GM23248 (cell line): ENCODE data around the gene KIF12. TPM values are rescaled to one million over a fixed set of nuclear protein-coding genes. Genes with fewer than 3 reads are reported as not detected.

Experiments used
- DNase-seq: peaks from one replicate; pipeline ENCODE4 v3.0.0-alpha.2; 2015
- H2AFZ ChIP-seq: fragments of 200-600 bp; sonication (generic); 2 replicates; pipeline ENCODE4 v1.6.1; 2016; ENCODE audit warnings: antibody characterized with exemption
- H3F3A ChIP-seq: fragments of 200-600 bp; sonication (generic); 2 replicates; pipeline ENCODE4 v1.6.1; 2016; ENCODE audit warnings: mild to moderate bottlenecking, antibody characterized with exemption, mixed run types; ENCODE audit not compliant: insufficient read depth
- H3K27ac ChIP-seq: fragments of 200-600 bp; sonication (generic); 2 replicates; pipeline ENCODE4 v1.5.1; 2016; ENCODE audit warnings: mild to moderate bottlenecking
- H3K27me3 ChIP-seq: fragments of 200-600 bp; sonication (generic); replicated peaks from 2 replicates; pipeline ENCODE4 v1.6.1; 2016; ENCODE audit warnings: mild to moderate bottlenecking; ENCODE audit not compliant: insufficient read depth
- H3K36me3 ChIP-seq: fragments of 200-600 bp; sonication (generic); 2 replicates; pipeline ENCODE4 v1.6.1; 2016; ENCODE audit warnings: low read depth, mild to moderate bottlenecking
- H3K4me1 ChIP-seq: fragments of 200-600 bp; sonication (generic); 2 replicates; pipeline ENCODE4 v1.6.1; 2016; ENCODE audit warnings: mild to moderate bottlenecking; ENCODE audit not compliant: insufficient read depth
- H3K4me2 ChIP-seq: fragments of 200-600 bp; sonication (generic); one replicate; pipeline ENCODE4 v1.6.1; 2016; ENCODE audit warnings: mild to moderate bottlenecking; ENCODE audit not compliant: unreplicated experiment
- H3K4me3 ChIP-seq: fragments of 200-600 bp; sonication (generic); 2 replicates; pipeline ENCODE4 v1.5.1; 2016; ENCODE audit warnings: mild to moderate bottlenecking
- H3K79me2 ChIP-seq: fragments of 200-600 bp; sonication (generic); 2 replicates; pipeline ENCODE4 v1.6.1; 2016; ENCODE audit warnings: mild to moderate bottlenecking; ENCODE audit not compliant: insufficient read depth
- H3K9ac ChIP-seq: fragments of 200-600 bp; sonication (generic); 2 replicates; pipeline ENCODE4 v1.6.1; 2016; ENCODE audit warnings: mild to moderate bottlenecking
- H3K9me2 ChIP-seq: fragments of 200-600 bp; sonication (generic); 2 replicates; pipeline ENCODE4 v1.6.1; 2016; ENCODE audit warnings: mixed run types, mild to moderate bottlenecking, moderate library complexity; ENCODE audit not compliant: insufficient read depth
- H3K9me3 ChIP-seq: fragments of 200-600 bp; sonication (generic); one replicate; pipeline ENCODE4 v1.6.1; 2017; ENCODE audit warnings: low read depth
- H4K20me1 ChIP-seq: fragments of 200-600 bp; sonication (generic); 2 replicates; pipeline ENCODE4 v1.6.0; 2016; ENCODE audit not compliant: insufficient read depth
- EZH2 ChIP-seq: fragments of 200-600 bp; sonication (generic); IDR thresholded peaks from 2 replicates; pipeline ENCODE4 v1.6.1; 2018; ENCODE audit warnings: antibody characterized with exemption, mild to moderate bottlenecking; ENCODE audit not compliant: insufficient read depth, poor library complexity, severe bottlenecking
- EZH2phosphoT487 ChIP-seq: fragments of 200-600 bp; sonication (generic); IDR thresholded peaks from 2 replicates; pipeline ENCODE4 v1.6.1; 2018; ENCODE audit warnings: antibody characterized with exemption, moderate library complexity, mild to moderate bottlenecking, low read depth; ENCODE audit not compliant: insufficient read depth
- WGBS, 2 experiments: methylation state at CpG; one replicate each; pipeline ENCODE4 v1.1.6; 2015 to 2017; ENCODE audit warnings: low lambda C conversion rate in 2 of 2, low coverage in 1 of 2; ENCODE audit errors: missing lambda C conversion rate in 2 of 2; 5-methylcytosine and 5-hydroxymethylcytosine counted together
- in situ Hi-C: fragments of 300-500 bp; cut with MboI; formaldehyde crosslinking; loops from 2 replicates; pipeline ENCODE4 v1.15.0; 2020
- polyA plus RNA-seq: library from polyadenylated mRNA; unstranded; fragments of >200 nt; fragmentation: Nextera tagmentation; extraction: Ambion mirVana; gene quantifications from 2 replicates; pipeline ENCODE4 v1.2.1, GENCODE V29; 2016
- total RNA-seq: library from RNA; depleted of rRNA; stranded (reverse); fragments of >200 nt; shearing (Covaris generic); gene quantifications from 2 replicates; pipeline ENCODE4 v1.2.3, GENCODE V29; 2014

The KIF12 gene
- total and polyA plus RNA-seq, 2 experiments from 2014 or later = not detected

DNA sequence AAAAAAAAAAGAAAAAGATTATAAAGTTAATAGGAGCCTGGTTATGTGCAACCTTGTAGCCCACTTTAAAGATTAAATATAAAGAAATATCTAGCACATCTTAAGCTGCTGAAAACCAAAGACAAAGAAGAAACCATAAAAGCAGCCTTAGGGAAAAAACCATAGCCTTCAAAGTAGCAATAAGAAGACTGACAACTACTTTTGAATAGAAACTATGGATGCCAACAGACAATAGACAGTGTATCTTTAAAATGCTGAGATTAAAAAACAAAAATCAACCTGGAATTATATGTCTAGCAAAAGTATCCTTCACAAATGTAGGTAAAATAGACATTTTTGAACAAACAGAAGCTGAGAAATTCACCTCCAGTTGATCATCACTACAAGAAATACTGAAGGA, 3.4 kb upstream of the KIF12 start:
- Histone ChIP-seq H3K4me1 (no peaks in the 10 kb centered on the region), H3K27ac (no peak overlapping the region), H3K9me2 (no peaks in the 10 kb centered on the region), H3K4me2 (no peak overlapping the region), H3K9me3 (no peaks in the 10 kb centered on the region), H3K27me3 (peaks cover 21% of the 10 kb centered on the region), H3K36me3 (no peaks in the 10 kb centered on the region), H3K4me3 (no peak overlapping the region), H3K9ac (no peak overlapping the region), H3F3A (no peaks in the 10 kb centered on the region), H4K20me1 (no peaks in the 10 kb centered on the region), H3K79me2 (no peaks in the 10 kb centered on the region), H2AFZ (no peak overlapping the region)
- TF ChIP-seq EZH2 = no peak
- TF ChIP-seq EZH2phosphoT487 = no peak
- no peak for DNase-seq
- in situ Hi-C loops = loop anchor here (10.0 kb wide), 1 partner anchor 182 kb away; no protein-coding TSS in a partner anchor

DNA sequence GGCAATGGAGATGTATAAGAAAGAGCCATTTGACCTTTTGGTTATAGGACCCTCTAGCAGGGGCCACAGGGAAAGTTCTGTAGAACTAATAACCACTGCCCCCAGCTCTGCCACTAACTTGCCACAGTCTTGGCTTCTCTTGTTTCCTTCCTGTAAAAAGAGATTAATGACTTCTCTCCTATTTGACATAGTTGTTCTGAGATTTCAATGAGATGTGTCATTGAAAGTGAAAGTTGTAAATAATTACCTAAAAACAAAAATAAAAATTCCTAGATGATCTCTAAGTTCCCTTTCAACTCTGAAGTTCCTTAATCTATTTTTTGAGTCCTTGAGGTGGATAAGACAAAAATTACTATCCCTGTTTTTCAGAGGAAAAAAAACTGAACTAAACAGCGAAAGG, 1.4 kb upstream of the KIF12 start:
- H4K20me1 ChIP-seq = no peaks in the 10 kb centered on the region
- H3K4me3 ChIP-seq = no peak overlapping the region
- H3K79me2 ChIP-seq = no peaks in the 10 kb centered on the region
- H2AFZ ChIP-seq = no peak overlapping the region
- H3K27ac ChIP-seq = no peak overlapping the region
- TF ChIP-seq EZH2 (no peak), EZH2phosphoT487 (no peak)
- H3K9me3 ChIP-seq = no peaks in the 10 kb centered on the region
- no peaks in the 10 kb centered on the region for H3K4me1 ChIP-seq
- in situ Hi-C loops = loop anchor here (10.0 kb wide), 1 partner anchor 184 kb away; no protein-coding TSS in a partner anchor
- H3K9me2 ChIP-seq = no peaks in the 10 kb centered on the region
- H3K9ac ChIP-seq = no peak overlapping the region
- H3K27me3 ChIP-seq = peaks cover 18% of the 10 kb centered on the region
- no peaks in the 10 kb centered on the region for H3K36me3 ChIP-seq
- 90 to 92% methylated on average over 1 of the region's 1 CpG for WGBS, 2 experiments
- no peak for DNase-seq
- H3F3A ChIP-seq = no peaks in the 10 kb centered on the region
- H3K4me2 ChIP-seq = no peak overlapping the region

GRCh38 chr9:114099669-114100270, 678 bp upstream of the KIF12 start:
- Histone ChIP-seq H3K4me3 (no peak overlapping the region), H3K36me3 (no peaks in the 10 kb centered on the region), H3F3A (no peaks in the 10 kb centered on the region), H3K9ac (no peak overlapping the region), H3K27me3 (peaks cover 10% of the 10 kb centered on the region; the same call in 1 of the 2 replicates), H3K27ac (no peak overlapping the region), H2AFZ (no peak overlapping the region), H4K20me1 (no peaks in the 10 kb centered on the region), H3K4me1 (no peaks in the 10 kb centered on the region), H3K4me2 (no peak overlapping the region), H3K9me2 (no peaks in the 10 kb centered on the region), H3K9me3 (no peaks in the 10 kb centered on the region), H3K79me2 (no peaks in the 10 kb centered on the region)
- DNase-seq = no peak
- 42 to 63% methylated on average over 2 of the region's 2 CpGs for WGBS, 2 experiments
- TF ChIP-seq EZH2phosphoT487 (no peak), EZH2 (no peak)
- in situ Hi-C loops = loop anchor here (10.0 kb wide), 1 partner anchor 185 kb away; no protein-coding TSS in a partner anchor

DNA sequence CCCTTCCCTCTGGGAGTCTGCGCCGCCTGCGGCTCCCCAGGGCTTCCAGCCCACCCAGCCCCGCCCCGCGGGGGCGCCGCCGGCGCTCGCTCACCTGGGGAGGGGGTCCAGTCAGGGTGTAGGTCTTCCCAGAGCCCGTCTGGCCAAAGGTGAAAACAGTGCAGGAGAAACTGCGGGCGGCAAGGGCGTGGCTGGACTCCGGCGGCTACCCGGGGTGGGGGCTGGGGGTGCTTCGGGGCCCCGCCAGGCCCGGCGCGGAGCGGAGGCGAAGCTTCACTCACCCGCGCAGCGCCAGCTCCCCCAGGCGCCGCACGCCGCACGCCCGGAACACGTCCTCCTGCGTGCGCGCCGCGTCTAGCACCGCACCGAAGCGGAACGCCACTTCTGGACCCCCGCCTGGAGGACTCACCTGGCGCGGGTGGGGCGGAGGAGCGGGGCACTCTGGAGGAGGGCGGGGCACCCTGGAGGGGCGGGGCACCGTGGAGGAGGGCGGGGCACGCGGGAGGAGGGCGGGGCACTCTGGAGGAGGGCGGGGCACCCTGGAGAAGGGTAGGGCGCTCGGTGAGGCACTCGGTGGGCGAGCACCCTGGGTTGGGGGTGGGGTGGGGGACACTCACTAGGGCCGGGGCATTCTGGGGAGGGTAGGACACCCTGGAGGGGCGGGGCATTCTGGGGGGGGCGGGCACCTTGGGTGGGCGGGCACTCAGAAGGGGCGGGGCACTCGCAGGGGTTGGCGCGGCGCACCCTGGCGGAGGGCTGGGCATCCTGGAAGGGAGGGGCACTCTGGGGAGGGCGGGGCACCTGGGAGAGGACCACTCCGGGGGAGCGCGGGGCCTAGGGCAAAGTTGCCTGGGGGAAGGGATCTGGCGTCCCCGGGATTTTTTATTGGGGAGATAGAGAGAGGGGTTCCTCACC, 814 bp downstream of the KIF12 start:
- Histone ChIP-seq H3K9me2 (no peaks in the 10 kb centered on the region), H3K27ac (no peak overlapping the region), H3F3A (no peaks in the 10 kb centered on the region), H3K4me2 (peak overlapping the region; percentile 66), H3K27me3 (no peaks in the 10 kb centered on the region; the same call in 1 of the 2 replicates), H3K4me3 (peak overlapping the region; percentile 59), H3K4me1 (no peaks in the 10 kb centered on the region), H3K79me2 (no peaks in the 10 kb centered on the region), H3K36me3 (no peaks in the 10 kb centered on the region), H4K20me1 (no peaks in the 10 kb centered on the region), H3K9me3 (no peaks in the 10 kb centered on the region), H2AFZ (peak overlapping the region; percentile 35; the same call in 1 of the 2 replicates), H3K9ac (no peak overlapping the region)
- 5 to 6% methylated on average over 35 to 75 of the region's 77 CpGs for WGBS, 2 experiments
- in situ Hi-C loops = no loop called here
- peak; percentile 37 for DNase-seq
- TF ChIP-seq EZH2 = no peak
- no peak for TF ChIP-seq EZH2phosphoT487
